Choroid plexus epithelial cell (primary cell): ENCODE data around the gene ZBTB43.

ENCODE experiments used
- DNase-seq: peaks from one replicate; pipeline ENCODE4 v3.0.0-alpha.2; 2010; ENCODE audit warnings: low read depth
- H3K4me3 ChIP-seq: 2 replicates; pipeline ENCODE4 v1.5.1; 2011; ENCODE audit warnings: low read depth, mild to moderate bottlenecking, control low read depth, low read length, moderate library complexity
- TF ChIP-seq, protein P1 (sequence below): conservative IDR thresholded peaks from 2 replicates; pipeline ENCODE4 v1.5.1; 2011; ENCODE audit warnings: low read depth, mild to moderate bottlenecking, control low read depth, inconsistent platforms, low read length, moderate library complexity

Gene ZBTB43, protein sequence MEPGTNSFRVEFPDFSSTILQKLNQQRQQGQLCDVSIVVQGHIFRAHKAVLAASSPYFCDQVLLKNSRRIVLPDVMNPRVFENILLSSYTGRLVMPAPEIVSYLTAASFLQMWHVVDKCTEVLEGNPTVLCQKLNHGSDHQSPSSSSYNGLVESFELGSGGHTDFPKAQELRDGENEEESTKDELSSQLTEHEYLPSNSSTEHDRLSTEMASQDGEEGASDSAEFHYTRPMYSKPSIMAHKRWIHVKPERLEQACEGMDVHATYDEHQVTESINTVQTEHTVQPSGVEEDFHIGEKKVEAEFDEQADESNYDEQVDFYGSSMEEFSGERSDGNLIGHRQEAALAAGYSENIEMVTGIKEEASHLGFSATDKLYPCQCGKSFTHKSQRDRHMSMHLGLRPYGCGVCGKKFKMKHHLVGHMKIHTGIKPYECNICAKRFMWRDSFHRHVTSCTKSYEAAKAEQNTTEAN

DNA sequence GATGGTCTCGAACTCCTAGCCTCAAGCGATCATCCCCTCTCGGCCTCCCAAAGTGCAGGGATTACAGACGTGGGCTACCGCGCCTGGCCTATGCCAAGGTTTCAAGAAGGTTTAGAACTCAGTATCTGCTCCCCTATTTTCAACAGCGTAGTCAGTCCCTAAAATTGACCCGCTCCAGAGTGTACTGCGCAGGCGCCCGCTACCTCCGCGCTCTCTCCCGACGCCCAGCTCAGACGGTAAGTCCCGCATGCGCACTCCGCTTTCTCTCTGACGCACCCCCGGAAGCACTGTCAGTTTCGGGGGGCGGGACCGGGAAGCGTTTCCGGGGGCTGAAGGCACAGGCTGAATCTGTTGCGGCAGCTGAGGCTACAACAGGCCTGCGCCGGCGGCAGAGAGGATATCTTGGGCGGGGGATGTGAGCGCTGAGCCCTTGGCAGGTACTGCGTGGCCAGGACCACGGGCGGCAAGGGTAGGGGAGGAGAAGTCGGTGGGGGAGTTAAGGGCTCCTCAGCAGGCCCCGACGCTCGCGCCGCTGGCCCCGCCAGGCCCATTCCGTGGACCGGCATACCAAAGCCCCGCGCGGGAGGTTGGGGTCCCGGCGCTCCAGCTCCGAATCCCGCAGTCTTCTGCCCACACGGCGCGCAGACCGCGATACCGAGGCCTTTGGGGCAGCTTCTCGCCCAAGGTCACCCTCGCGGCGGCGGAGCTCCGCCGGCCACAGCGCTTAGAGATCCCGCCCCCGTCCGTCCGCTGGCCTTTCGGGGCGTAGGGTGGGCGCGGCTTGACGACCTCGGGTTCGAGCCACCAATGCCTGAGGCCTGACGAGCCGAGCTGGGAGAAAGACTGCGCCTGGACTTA is at the start of gene ZBTB43:
TSS of gene ZBTB43 (plus strand) at position 345 of the 858 bp plus-strand sequence. CDS start 27,470 bp downstream, outside the sequence.
- peak; percentile 98 for DNase-seq
- TF ChIP-seq, protein P1, sequence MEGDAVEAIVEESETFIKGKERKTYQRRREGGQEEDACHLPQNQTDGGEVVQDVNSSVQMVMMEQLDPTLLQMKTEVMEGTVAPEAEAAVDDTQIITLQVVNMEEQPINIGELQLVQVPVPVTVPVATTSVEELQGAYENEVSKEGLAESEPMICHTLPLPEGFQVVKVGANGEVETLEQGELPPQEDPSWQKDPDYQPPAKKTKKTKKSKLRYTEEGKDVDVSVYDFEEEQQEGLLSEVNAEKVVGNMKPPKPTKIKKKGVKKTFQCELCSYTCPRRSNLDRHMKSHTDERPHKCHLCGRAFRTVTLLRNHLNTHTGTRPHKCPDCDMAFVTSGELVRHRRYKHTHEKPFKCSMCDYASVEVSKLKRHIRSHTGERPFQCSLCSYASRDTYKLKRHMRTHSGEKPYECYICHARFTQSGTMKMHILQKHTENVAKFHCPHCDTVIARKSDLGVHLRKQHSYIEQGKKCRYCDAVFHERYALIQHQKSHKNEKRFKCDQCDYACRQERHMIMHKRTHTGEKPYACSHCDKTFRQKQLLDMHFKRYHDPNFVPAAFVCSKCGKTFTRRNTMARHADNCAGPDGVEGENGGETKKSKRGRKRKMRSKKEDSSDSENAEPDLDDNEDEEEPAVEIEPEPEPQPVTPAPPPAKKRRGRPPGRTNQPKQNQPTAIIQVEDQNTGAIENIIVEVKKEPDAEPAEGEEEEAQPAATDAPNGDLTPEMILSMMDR = no peak

DNA sequence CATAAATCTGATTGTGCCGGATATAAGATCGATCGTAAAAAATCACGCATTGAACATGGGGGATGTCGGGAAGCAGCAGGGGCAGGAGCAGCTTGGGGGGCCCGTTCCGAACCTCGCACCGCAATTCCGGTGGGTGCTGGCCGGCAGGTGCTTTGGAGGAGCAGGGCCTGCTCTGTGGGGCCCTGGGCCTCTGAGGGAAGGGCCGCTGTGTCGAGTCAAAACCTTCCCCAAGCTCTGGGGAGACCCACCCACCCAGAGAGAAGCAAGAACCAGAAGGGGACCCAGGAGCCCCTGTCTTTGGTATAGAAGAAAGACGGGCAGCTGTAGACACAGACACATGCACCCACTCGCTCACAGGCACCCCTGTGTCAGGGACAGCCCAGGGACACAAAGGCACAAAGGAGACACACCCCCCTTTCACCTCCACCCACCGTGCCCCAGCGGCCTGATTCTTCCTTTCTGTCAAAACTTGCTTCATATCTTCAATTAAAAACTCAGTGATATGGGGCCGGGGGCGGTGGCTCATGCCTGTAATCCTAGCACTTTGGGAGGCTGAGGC is 49.4 kb upstream of the ZBTB43 start:
- TF ChIP-seq, protein P1 = no peak
- H3K4me3 ChIP-seq = no peak overlapping the region
- no peak for DNase-seq

More for the DNA sequence above, at the start of gene ZBTB43:
- peak within 1 kb of the TSS; percentile 97 for H3K4me3 ChIP-seq

DNA sequence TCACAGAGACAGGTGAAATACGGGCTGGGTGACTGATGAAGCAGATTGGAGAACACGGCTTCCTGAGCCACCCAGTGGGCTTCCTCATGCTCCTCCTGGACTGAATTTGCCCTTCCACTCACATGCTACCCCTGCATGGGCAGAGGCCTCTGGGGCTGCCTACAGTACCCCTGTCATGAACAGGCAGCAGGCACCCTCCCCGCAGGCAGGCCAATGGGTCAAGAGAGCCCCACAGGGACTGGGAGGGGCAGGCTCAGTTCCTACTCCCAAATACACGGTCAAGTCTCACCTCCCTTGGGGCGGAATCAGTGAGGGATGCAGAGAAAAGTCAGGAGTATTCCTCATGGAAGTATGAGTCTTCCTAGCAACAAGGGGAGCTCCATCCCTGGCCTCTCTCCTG is 48.6 kb upstream of the ZBTB43 start:
- no peak for DNase-seq
- H3K4me3 ChIP-seq = no peak overlapping the region
- TF ChIP-seq, protein P1 = no peak

DNA sequence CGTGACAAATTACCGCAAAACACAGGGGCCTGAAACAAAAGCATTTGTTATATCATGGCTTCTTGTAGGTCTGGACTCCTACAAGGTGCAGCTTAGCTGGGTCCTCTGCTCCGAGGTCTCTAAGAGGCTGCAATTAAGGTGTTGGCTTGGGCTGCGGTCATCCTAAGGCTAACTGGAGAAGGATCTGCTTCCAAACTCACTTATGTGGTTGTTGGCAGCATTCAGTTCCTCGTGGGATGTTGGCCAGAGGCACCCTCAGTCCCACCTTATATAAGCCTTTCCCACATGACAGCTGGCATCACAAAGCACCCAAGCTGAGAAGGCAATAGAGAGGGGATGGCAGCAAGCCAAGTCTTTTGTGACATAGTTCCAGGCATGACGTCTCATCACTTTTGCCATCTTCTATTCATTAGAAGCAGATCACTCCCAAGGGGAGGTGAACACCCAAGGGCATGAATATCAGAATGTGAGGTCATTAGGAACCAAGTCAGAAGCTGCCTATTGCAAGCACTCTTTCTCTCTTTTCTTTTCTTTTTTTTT is 47.9 kb upstream of the ZBTB43 start:
- DNase-seq = no peak
- H3K4me3 ChIP-seq = no peak overlapping the region
- TF ChIP-seq, protein P1 = no peak

DNA sequence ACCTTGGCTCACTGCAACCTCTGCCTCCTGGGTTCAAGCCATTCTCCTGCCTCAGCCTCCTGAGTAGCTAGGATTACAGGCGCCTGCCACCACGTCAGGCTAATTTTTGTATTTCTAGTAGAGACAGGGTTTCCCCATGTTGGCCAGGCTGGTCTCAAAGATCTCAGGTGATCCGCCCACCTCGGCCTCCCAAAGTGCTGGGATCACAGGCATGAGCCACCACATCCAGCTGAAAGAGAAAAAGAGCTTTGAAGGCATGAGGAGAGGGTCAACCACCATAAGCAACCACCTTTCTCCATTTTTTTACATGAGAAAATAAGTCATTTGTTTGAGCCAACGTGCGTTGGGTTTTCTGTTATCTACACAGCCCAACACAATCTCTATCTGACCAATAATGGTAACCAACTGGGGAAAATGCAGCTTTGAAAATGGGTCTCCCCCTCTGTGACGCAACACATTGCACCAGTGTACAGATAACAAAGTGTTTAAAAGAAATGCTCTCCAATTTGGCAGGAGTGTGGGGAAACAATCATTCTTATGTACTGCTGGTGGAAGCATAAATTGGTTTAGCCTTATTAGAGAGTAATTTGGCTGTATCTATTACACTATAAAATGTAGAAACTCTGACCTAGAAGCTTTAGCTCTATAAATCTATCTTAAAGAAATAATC is 45.8 kb upstream of the ZBTB43 start:
- DNase-seq = no peak
- no peak overlapping the region for H3K4me3 ChIP-seq

DNA sequence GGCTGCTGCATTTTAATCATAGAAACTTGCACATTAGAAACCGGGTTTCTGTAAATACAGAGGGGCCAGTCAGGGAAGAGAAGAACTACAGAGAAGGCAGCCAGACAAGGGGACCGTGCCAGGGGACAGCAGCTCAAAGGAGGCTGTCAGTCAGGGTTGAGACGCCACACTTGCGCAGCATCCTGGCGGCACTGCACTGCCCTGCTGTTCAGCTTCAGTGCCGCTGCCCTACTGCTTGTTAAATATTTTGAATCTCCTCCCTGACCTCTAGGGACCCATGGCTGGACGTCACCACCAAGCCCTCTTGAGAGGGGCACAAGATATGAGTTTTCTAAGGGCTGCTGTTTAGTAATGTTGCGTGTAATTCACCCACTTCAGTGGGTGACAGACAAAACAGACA is 43.6 kb upstream of the ZBTB43 start:
- DNase-seq = no peak
- no peak overlapping the region for H3K4me3 ChIP-seq
- TF ChIP-seq, protein P1 = no peak

More for the DNA sequence above, 45.8 kb upstream of the ZBTB43 start:
- TF ChIP-seq, protein P1 = no peak
